ENCODE data around the gene TTC33. TPM values are rescaled to one million over a fixed set of nuclear protein-coding genes. Genes with fewer than 3 reads are reported as not detected.

TTC33 gene
- total RNA-seq, 1 experiment from 2014 or later = 30.2 TPM

- no peaks in the 10 kb centered on the region for H3K9me3 ChIP-seq (ENCODE audit: insufficient read depth, low read depth)
- peaks cover 19% of the 10 kb centered on the region for H3K4me1 ChIP-seq (replicated peaks; ENCODE audit: insufficient read depth)
- no peaks in the 10 kb centered on the region for H3K27me3 ChIP-seq (ENCODE audit: insufficient read depth, low read depth)
- H3F3A ChIP-seq (ENCODE audit: insufficient read depth, low read depth) = peaks cover 22% of the 10 kb centered on the region
- TF ChIP-seq CTCF (conservative IDR thresholded peaks at IDR 0.05) (no peak), EZH2 (IDR thresholded peaks at IDR 0.05; ENCODE audit: low read depth) (no peak)
- H3K79me2 ChIP-seq (ENCODE audit: low read depth) = no peaks in the 10 kb centered on the region
- H4K20me1 ChIP-seq (ENCODE audit: insufficient read depth) = no peaks in the 10 kb centered on the region
- intact Hi-C loops (cut with micrococcal nuclease; ENCODE audit: unreplicated experiment) = loop anchor here (1.0 to 2.0 kb wide), 4 partner anchors 35 to 203 kb away; partner anchors contain the start of gene PTGER4
- no peaks in the 10 kb centered on the region for H3K36me3 ChIP-seq (ENCODE audit: low read depth)
- H3K9me2 ChIP-seq (ENCODE audit: insufficient read depth) = no peaks in the 10 kb centered on the region
- peak; percentile 28 to 93 for DNase-seq
- no peak overlapping the region for H2AFZ ChIP-seq
- POLR2A ChIA-PET (ENCODE audit: unreplicated experiment) = interaction anchor here (0.6 to 0.7 kb wide), 4 partner anchors 35 to 284 kb away, joined by 3 read pairs; partner anchors contain the start of gene PTGER4
- BruUV-seq (replicated peaks) = no TSS peak
- CTCF ChIA-PET = interaction anchor here (0.7 to 1.0 kb wide), 2 partner anchors 12 to 91 kb away, joined by 3 read pairs; no protein-coding TSS in a partner anchor
- peak overlapping the region; percentile 14 for H3K4me2 ChIP-seq
- H3K27ac ChIP-seq = peak overlapping the region; percentile 49
- no peak overlapping the region for H3K4me3 ChIP-seq
Measured at GRCh38 chr5:40587376-40587775, 168.4 kb downstream of the TTC33 start.

DNA sequence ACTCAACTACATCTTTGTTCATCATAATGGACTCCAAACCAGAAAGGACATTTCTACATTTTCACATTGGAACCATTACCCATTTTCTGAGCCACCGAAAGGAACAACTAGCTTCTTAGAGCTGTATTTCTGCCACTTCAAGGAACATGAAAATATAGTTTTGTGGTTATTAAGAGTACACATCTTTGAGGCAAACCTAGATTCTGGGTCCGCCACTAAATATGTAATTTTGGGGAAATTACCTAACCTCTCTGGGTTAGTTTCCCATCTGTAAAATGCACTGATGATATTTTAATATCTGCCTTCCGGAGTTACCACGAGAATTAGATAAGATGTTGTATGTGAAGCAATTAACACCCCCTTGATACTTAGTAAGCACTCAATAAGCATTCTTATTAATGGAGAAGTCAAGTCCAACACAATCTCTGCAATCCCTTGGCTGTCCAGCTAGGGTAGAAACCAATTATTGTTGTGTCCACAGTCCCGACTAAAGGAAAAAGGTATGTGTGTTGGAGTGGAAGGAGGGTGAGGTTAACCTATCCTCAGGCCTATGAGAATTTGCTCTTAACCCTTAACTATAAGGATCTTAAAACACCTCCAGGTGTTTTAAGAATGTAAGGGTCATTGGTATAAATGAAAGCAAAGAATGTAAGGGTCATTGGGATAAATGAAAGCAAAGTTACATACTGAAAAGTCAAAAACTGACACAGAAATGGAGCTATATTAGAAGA lies 170.1 kb downstream of the TTC33 start:
- intact Hi-C loops (cut with micrococcal nuclease; ENCODE audit: unreplicated experiment) = loop anchor here (2.0 kb wide), 2 partner anchors 67 to 201 kb away; no protein-coding TSS in a partner anchor
- Histone ChIP-seq H3K4me2 (no peak overlapping the region), H4K20me1 (ENCODE audit: insufficient read depth) (no peaks in the 10 kb centered on the region), H3K4me1 (replicated peaks; ENCODE audit: insufficient read depth) (peaks cover 19% of the 10 kb centered on the region), H3K79me2 (ENCODE audit: low read depth) (no peaks in the 10 kb centered on the region), H3K27me3 (ENCODE audit: insufficient read depth, low read depth) (no peaks in the 10 kb centered on the region), H3F3A (ENCODE audit: insufficient read depth, low read depth) (peaks cover 17% of the 10 kb centered on the region), H3K4me3 (no peak overlapping the region), H3K36me3 (ENCODE audit: low read depth) (no peaks in the 10 kb centered on the region), H3K27ac (no peak overlapping the region), H3K9me3 (ENCODE audit: insufficient read depth, low read depth) (no peaks in the 10 kb centered on the region), H2AFZ (no peak overlapping the region), H3K9me2 (ENCODE audit: insufficient read depth) (no peaks in the 10 kb centered on the region)
- peak in 1 of 2 experiments; percentile 32 for DNase-seq
- ChIA-PET POLR2A (ENCODE audit: unreplicated experiment) (no interaction called here), CTCF (no interaction called here)
- TF ChIP-seq CTCF (conservative IDR thresholded peaks at IDR 0.05) (no peak), EZH2 (IDR thresholded peaks at IDR 0.05; ENCODE audit: low read depth) (no peak)
- no TSS peak for BruUV-seq (replicated peaks)

DNA sequence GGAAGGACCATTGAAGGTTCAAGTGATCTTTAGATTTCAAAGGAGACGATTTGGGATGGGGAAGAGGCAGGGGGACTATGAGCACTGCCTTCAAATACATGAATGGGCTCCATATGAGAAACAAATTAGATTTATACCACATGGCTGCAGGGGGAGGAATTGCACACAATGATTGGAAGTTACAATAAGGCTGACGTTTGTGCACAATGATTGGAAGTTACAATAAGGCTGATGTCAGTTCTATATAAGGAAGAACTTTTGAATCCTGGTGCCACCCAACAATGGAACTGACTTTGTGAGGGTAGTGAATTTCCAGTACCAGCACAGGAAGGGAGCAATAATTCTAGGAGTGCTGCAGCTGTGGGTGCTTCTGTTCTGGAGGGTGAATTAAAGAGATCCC lies 171.7 kb downstream of the TTC33 start:
- Histone ChIP-seq H3K27ac (no peak overlapping the region), H3F3A (ENCODE audit: insufficient read depth, low read depth) (peaks cover 17% of the 10 kb centered on the region), H3K4me2 (no peak overlapping the region), H3K9me2 (ENCODE audit: insufficient read depth) (no peaks in the 10 kb centered on the region), H3K36me3 (ENCODE audit: low read depth) (no peaks in the 10 kb centered on the region), H3K27me3 (ENCODE audit: insufficient read depth, low read depth) (no peaks in the 10 kb centered on the region), H3K4me3 (no peak overlapping the region), H2AFZ (no peak overlapping the region), H3K9me3 (ENCODE audit: insufficient read depth, low read depth) (no peaks in the 10 kb centered on the region), H4K20me1 (ENCODE audit: insufficient read depth) (no peaks in the 10 kb centered on the region), H3K79me2 (ENCODE audit: low read depth) (no peaks in the 10 kb centered on the region), H3K4me1 (replicated peaks; ENCODE audit: insufficient read depth) (peaks cover 19% of the 10 kb centered on the region)
- intact Hi-C loops (cut with micrococcal nuclease; ENCODE audit: unreplicated experiment) = no loop called here
- CTCF ChIA-PET = no interaction called here
- TF ChIP-seq EZH2 (IDR thresholded peaks at IDR 0.05; ENCODE audit: low read depth) (no peak), CTCF (conservative IDR thresholded peaks at IDR 0.05) (no peak)
- POLR2A ChIA-PET (ENCODE audit: unreplicated experiment) = no interaction called here
- BruUV-seq (replicated peaks) = no TSS peak
- DNase-seq = no peak
